ENCODE data around the gene FAM53B.

The FAM53B gene

GRCh38 chr10:124710266-124710881 lies 33.8 kb downstream of the FAM53B start:
- TF ChIP-seq ZFX (IDR thresholded peaks at IDR 0.05; ENCODE audit: borderline replicate concordance) (no peak), CTCF (IDR thresholded peaks at IDR 0.05) (no peak)
- H3K27ac ChIP-seq, result no peak overlapping the region

- no peak overlapping the region for H3K27ac ChIP-seq
- TF ChIP-seq ZFX (IDR thresholded peaks at IDR 0.05; ENCODE audit: borderline replicate concordance) (no peak), CTCF (IDR thresholded peaks at IDR 0.05) (no peak)
Measured at GRCh38 chr10:124709861-124710260, 34.3 kb downstream of the FAM53B start.

- H3K27ac ChIP-seq, result no peak overlapping the region
Measured at GRCh38 chr10:124708922-124709520, 35.2 kb downstream of the FAM53B start.

GRCh38 chr10:124708246-124708779 lies 35.9 kb downstream of the FAM53B start:
- H3K27ac ChIP-seq, result no peak overlapping the region
- no peak for TF ChIP-seq CTCF (IDR thresholded peaks at IDR 0.05)

More at GRCh38 chr10:124708922-124709520, 35.2 kb downstream of the FAM53B start:
- no peak for TF ChIP-seq ZFX (IDR thresholded peaks at IDR 0.05; ENCODE audit: borderline replicate concordance)
- no peak for TF ChIP-seq CTCF (IDR thresholded peaks at IDR 0.05)

GRCh38 chr10:124707551-124707950 lies 36.6 kb downstream of the FAM53B start:
- H3K27ac ChIP-seq, result no peak overlapping the region
- TF ChIP-seq ZFX (IDR thresholded peaks at IDR 0.05; ENCODE audit: borderline replicate concordance), result no peak
- no peak for TF ChIP-seq CTCF (IDR thresholded peaks at IDR 0.05)

- TF ChIP-seq ZFX (IDR thresholded peaks at IDR 0.05; ENCODE audit: borderline replicate concordance) (no peak), CTCF (IDR thresholded peaks at IDR 0.05) (no peak)
- H3K27ac ChIP-seq, result no peak overlapping the region
Measured at GRCh38 chr10:124707144-124707467, 37.1 kb downstream of the FAM53B start.

GRCh38 chr10:124706462-124707143 lies 37.6 kb downstream of the FAM53B start:
- TF ChIP-seq ZFX (IDR thresholded peaks at IDR 0.05; ENCODE audit: borderline replicate concordance), result no peak
- no peak overlapping the region for H3K27ac ChIP-seq

All from 22Rv1 (cell line).